K562 (cell line): ENCODE results near the gene RNF25. TPM values are rescaled to one million over a fixed set of nuclear protein-coding genes. Genes with fewer than 3 reads are reported as not detected.
A peak's percentile ranks its signal among the peaks of the same experiment; 100 is the strongest.

ENCODE experiments used
- ATAC-seq: fragments of 200-7000 bp; cut with Tn5 transposase; 3 replicates; pipeline ENCODE4 v1.9.1; 2020; ENCODE audit warnings: moderate library complexity
- BruUV-seq: library from RNA; stranded (reverse); fragments of 400-500 nt; replicated peaks from 2 replicates; lab custom pipeline; 2021; lab: Mats Ljungman, UMichigan
- CTCF ChIA-PET: fragments of 300-600 bp; formaldehyde crosslinking; extraction: SDS; loops from one replicate; lab custom pipeline; 2021; ENCODE audit warnings: low intra/inter-chr PET ratio; lab: Yijun Ruan, JAX
- POLR2A ChIA-PET: fragments of 300-600, 350-650 bp; sonication (Branson Sonifier 250); formaldehyde crosslinking; extraction: SDS; loops from one replicate; lab custom pipeline; 2021; ENCODE audit warnings: antibody characterized with exemption, inconsistent platforms; lab: Yijun Ruan, JAX
- DNase-seq, 4 experiments: peaks; one replicate each; pipeline versions ENCODE4 v3.0.0 to v3.0.0-alpha.2; 2011 to 2018; ENCODE audit warnings: low spot score in 3 of 4, mixed read lengths in 3 of 4; ENCODE audit errors: extremely low read depth in 1 of 4
- FAIRE-seq: peaks from 2 replicates; lab custom pipeline; 2011; peaks lifted over from hg19 to GRCh38; lab: Jason Lieb, UNC
- H2AFZ ChIP-seq: 2 replicates; pipeline ENCODE4 v1.6.0; 2011; ENCODE audit warnings: low read depth, low read length, control low read depth, inconsistent platforms
- H3K27ac ChIP-seq: fragments of 200-600 bp; 3 replicates; pipeline ENCODE4 v1.8.0; 2011; ENCODE audit warnings: low read depth, mild to moderate bottlenecking, control low read depth, inconsistent platforms, low read length, moderate library complexity, mixed read lengths; ENCODE audit errors: extremely low read depth
- H3K27me3 ChIP-seq, 2 experiments: fragments of 300-600 bp in 1 of 2; 2 replicates in 1 of 2; 3 replicates in 1 of 2; pipeline versions ENCODE4 v1.6.0 to v1.8.0; 2011; ENCODE audit warnings: inconsistent platforms in 2 of 2, low read length in 2 of 2, mild to moderate bottlenecking in 1 of 2, mixed read lengths in 1 of 2, moderate library complexity in 1 of 2; ENCODE audit not compliant: control insufficient read depth in 2 of 2, insufficient read depth in 2 of 2
- H3K36me3 ChIP-seq: fragments of 300-600 bp; 3 replicates; pipeline ENCODE4 v1.8.0; 2011; ENCODE audit warnings: mild to moderate bottlenecking, low read length, inconsistent platforms; ENCODE audit not compliant: control insufficient read depth, insufficient read depth
- H3K4me1 ChIP-seq, 2 experiments: fragments of 200-600 bp in 1 of 2; replicated peaks in 1 of 2; 2 replicates in 1 of 2; 3 replicates in 1 of 2; pipeline versions ENCODE4 v1.5.1 to v1.8.0; 2011; ENCODE audit warnings: inconsistent platforms in 2 of 2, low read length in 2 of 2, mild to moderate bottlenecking in 1 of 2, mixed read lengths in 1 of 2, moderate library complexity in 1 of 2; ENCODE audit not compliant: control insufficient read depth in 2 of 2, insufficient read depth in 2 of 2
- H3K4me2 ChIP-seq: 2 replicates; pipeline ENCODE4 v1.6.1; 2011; ENCODE audit warnings: low read length, control low read depth, inconsistent platforms, mixed read lengths; ENCODE audit not compliant: insufficient read depth
- H3K4me3 ChIP-seq: fragments of 200-600 bp; sonication (generic), shearing (Covaris generic); 2 replicates; pipeline ENCODE4 v1.5.1; 2016; ENCODE audit warnings: control low read depth, inconsistent platforms
- H3K79me2 ChIP-seq: fragments of 200-600 bp; 3 replicates; pipeline ENCODE4 v1.8.0; 2011; ENCODE audit warnings: low read length, inconsistent platforms; ENCODE audit not compliant: control insufficient read depth, insufficient read depth
- H3K9ac ChIP-seq, 2 experiments: 2 replicates each; pipeline versions ENCODE4 v1.6.0 to v1.6.1; 2011; ENCODE audit warnings: low read depth in 2 of 2, low read length in 2 of 2, control low read depth in 1 of 2, inconsistent platforms in 1 of 2, mild to moderate bottlenecking in 1 of 2, mixed read lengths in 1 of 2; ENCODE audit not compliant: insufficient read depth in 1 of 2
- H3K9me1 ChIP-seq: one replicate; pipeline ENCODE4 v1.6.0; 2011; ENCODE audit warnings: inconsistent platforms, mild to moderate bottlenecking, low read length, moderate library complexity; ENCODE audit not compliant: control insufficient read depth, insufficient read depth
- H3K9me3 ChIP-seq: replicated peaks from 2 replicates; pipeline ENCODE4 v1.5.1; 2011; ENCODE audit warnings: low read depth, low read length, inconsistent platforms; ENCODE audit not compliant: control insufficient read depth, insufficient read depth
- H4K20me1 ChIP-seq: replicated peaks from 2 replicates; pipeline ENCODE4 v1.6.1; 2011; ENCODE audit warnings: low read length, inconsistent platforms, mixed read lengths; ENCODE audit not compliant: control insufficient read depth, insufficient read depth
- BDP1 ChIP-seq: IDR thresholded peaks from 3 replicates; pipeline ENCODE4 v1.6.1; 2011; ENCODE audit not compliant: insufficient read length, insufficient read depth
- BRF1 ChIP-seq: IDR thresholded peaks from 3 replicates; pipeline ENCODE4 v1.6.1; 2011; ENCODE audit warnings: borderline replicate concordance, mild to moderate bottlenecking; ENCODE audit not compliant: insufficient read length; ENCODE audit errors: extremely low read depth
- COPS2 ChIP-seq: fragments of 450-650 bp; conservative IDR thresholded peaks from 2 replicates; pipeline ENCODE4 v1.6.1; 2016; ENCODE audit warnings: mild to moderate bottlenecking, moderate library complexity
- CTBP1 ChIP-seq: fragments of 450-650 bp; IDR thresholded peaks from 2 replicates; pipeline ENCODE4 v1.6.1; 2016; ENCODE audit warnings: borderline replicate concordance
- E2F6 ChIP-seq, 2 experiments: IDR thresholded peaks; 2 replicates each; pipeline ENCODE4 v1.6.1; 2011; ENCODE audit warnings: borderline replicate concordance in 1 of 2, control low read depth in 1 of 2, low read depth in 1 of 2, low read length in 1 of 2, mild to moderate bottlenecking in 1 of 2, mixed read lengths in 1 of 2, moderate library complexity in 1 of 2; ENCODE audit not compliant: insufficient read depth in 1 of 2, insufficient read length in 1 of 2, poor library complexity in 1 of 2, severe bottlenecking in 1 of 2; ENCODE audit errors: extremely low read depth in 1 of 2
- GATAD2B ChIP-seq: fragments of 450-650 bp; IDR thresholded peaks from 2 replicates; pipeline ENCODE4 v1.6.1; 2017; ENCODE audit warnings: mild to moderate bottlenecking, borderline replicate concordance
- HDAC1 ChIP-seq, 2 experiments: fragments of 450-650 bp; IDR thresholded peaks; 2 replicates each; pipeline ENCODE4 v1.6.1; 2016 to 2017; ENCODE audit warnings: inconsistent platforms in 1 of 2, mild to moderate bottlenecking in 1 of 2, moderate library complexity in 1 of 2
- PTBP1 ChIP-seq: fragments of 200-400 bp; formaldehyde crosslinking; IDR thresholded peaks from 2 replicates; pipeline ENCODE4 v1.6.1; 2017; ENCODE audit warnings: low read depth, low read length
- YBX1 ChIP-seq: fragments of 450-650 bp; IDR thresholded peaks from 2 replicates; pipeline ENCODE4 v1.7.1; 2016; ENCODE audit warnings: mild to moderate bottlenecking
- YY1 ChIP-seq, 3 experiments: IDR thresholded peaks; 2 replicates each; pipeline ENCODE4 v1.6.1; 2011; ENCODE audit warnings: low read length in 2 of 3, mild to moderate bottlenecking in 2 of 3, moderate library complexity in 2 of 3, borderline replicate concordance in 1 of 3, control low read depth in 1 of 3, low read depth in 1 of 3; ENCODE audit not compliant: insufficient read depth in 3 of 3, insufficient replicate concordance in 2 of 3, control insufficient read depth in 1 of 3, insufficient read length in 1 of 3; ENCODE audit errors: extremely low read depth in 1 of 3
- ZMIZ1 ChIP-seq, 2 experiments: fragments of 150-350 bp in 1 of 2; IDR thresholded peaks; 2 replicates each; pipeline ENCODE4 v1.6.1; 2012 to 2016; ENCODE audit warnings: low read depth in 2 of 2, low read length in 2 of 2, mild to moderate bottlenecking in 1 of 2, moderate library complexity in 1 of 2
- ZNF655 ChIP-seq: fragments of 250-450 bp; sonication (Bioruptor Pico); IDR thresholded peaks from 2 replicates; pipeline ENCODE4 v1.5.0; 2021
- WGBS: fragments of 100-300 bp; shearing (Covaris generic); methylation state at CpG from one replicate; pipeline ENCODE4 v1.1.6; 2016; ENCODE audit warnings: low coverage, mixed read lengths; ENCODE audit not compliant: insufficient coverage; ENCODE audit errors: missing lambda C conversion rate; 5-methylcytosine and 5-hydroxymethylcytosine counted together
- in situ Hi-C: fragments of 300-500 bp; cut with MboI; formaldehyde crosslinking; loops from 4 replicates; pipeline ENCODE4 v1.15.0; 2018; ENCODE audit warnings: inconsistent platforms, mixed read lengths
- intact Hi-C: fragments of 100-400 bp; cut with micrococcal nuclease; formaldehyde crosslinking; loops from 2 replicates; pipeline ENCODE4 v1.14.2; 2022
- polyA plus RNA-seq, 8 experiments: library from polyadenylated mRNA; depleted of rRNA in 4 of 8; stranded (reverse) in 5 of 8; unstranded in 3 of 8; fragments of >200 nt; fragmentation: Nextera tagmentation in 2 of 8; fragmentation: Illumina TruSeq in 1 of 8; extraction: Ambion mirVana in 2 of 8; extraction: Trizol in 1 of 8; gene quantifications; 2 replicates each; pipeline versions ENCODE4 v1.2.1 to v1.2.3, GENCODE V29; 2011 to 2014; ENCODE audit warnings: inconsistent platforms in 1 of 8, missing spikeins in 1 of 8
- total RNA-seq, 7 experiments: library from RNA; depleted of rRNA in 6 of 7; stranded (reverse); fragments of >200 nt in 6 of 7; fragmentation: Illumina TruSeq in 2 of 7; extraction: Trizol in 2 of 7; gene quantifications; 2 replicates each; pipeline versions ENCODE4 v1.2.1 to v1.2.3, GENCODE V29; 2011 to 2021; ENCODE audit warnings: low replicate concordance in 1 of 7

The RNF25 gene
- total and polyA plus RNA-seq, 9 of the 15 experiments (the other 6 are each of a cell fraction or from before 2014, with no cell fraction given): 2.3 to 49.8 (median 20.5) TPM

GRCh38 chr2:218658671-218659257 lies 13.0 kb downstream of the RNF25 start:
- Histone ChIP-seq H3K4me1 (peaks cover 6 to 17% of the 10 kb centered on the region in 2 experiments; a peak in 3 of 5 replicates), H3K27ac (peak overlapping the region; percentile 49), H3K79me2 (peaks cover 32% of the 10 kb centered on the region), H3K9me3 (no peaks in the 10 kb centered on the region), H3K4me2 (peak overlapping the region; percentile 99), H3K4me3 (peak overlapping the region; percentile 61), H3K9ac (peak overlapping the region; percentile 91 to 96), H3K27me3 (no peaks in the 10 kb centered on the region), H2AFZ (peak overlapping the region; percentile 84), H3K36me3 (peaks cover 69% of the 10 kb centered on the region; the same call in 2 of the 3 replicates), H3K9me1 (peaks cover 7% of the 10 kb centered on the region), H4K20me1 (no peaks in the 10 kb centered on the region)
- ChIA-PET POLR2A (interaction anchor here (0.6 to 1.9 kb wide), 11 partner anchors 9 to 729 kb away, joined by 3 to 10 read pairs (median 4); partner anchors contain the start of gene DNPEP), CTCF (interaction anchor here (1.8 to 3.1 kb wide), 2 partner anchors 29 to 189 kb away, joined by 8 to 32 read pairs; no protein-coding TSS in a partner anchor)
- DNase-seq: peak; percentile 51 to 77 (median 60)
- FAIRE-seq: peak; percentile 84
- intact Hi-C loops: loop anchor here (1.0 to 2.0 kb wide), 2 partner anchors 29 to 188 kb away; no protein-coding TSS in a partner anchor
- ATAC-seq: peak; percentile 82
- TSS peak; percentile 78 for BruUV-seq
- 0% methylated on average over 21 of the region's 27 CpGs for WGBS
- in situ Hi-C loops: no loop called here
- TF ChIP-seq HDAC1 (IDR thresholded peaks at IDR 0.05): peak in 1 of 2 experiments; percentile 51; a peak in 2 of 4 replicates
- no peak for TF ChIP-seq ZNF655 (CRISPR knock-in tag)
- no peak for TF ChIP-seq BRF1
- TF ChIP-seq E2F6 (IDR thresholded peaks at IDR 0.05; ENCODE audit: borderline replicate concordance in 1 of 2, extremely low read depth in 1 of 2, insufficient read depth in 1 of 2, insufficient read length in 1 of 2, low read depth in 1 of 2, low read length in 1 of 2, poor library complexity in 1 of 2, severe bottlenecking in 1 of 2): peak in 1 of 2 experiments; percentile 50
- TF ChIP-seq ZMIZ1 (IDR thresholded peaks at IDR 0.05; ENCODE audit: low read depth in 2 of 2, low read length in 2 of 2): no peak
- TF ChIP-seq CTBP1: peak; percentile 20; the same call in 1 of the 2 replicates
- no peak for TF ChIP-seq GATAD2B
- no peak for TF ChIP-seq COPS2
- peak in 1 of 3 experiments; percentile 37 for TF ChIP-seq YY1 (IDR thresholded peaks at IDR 0.05; ENCODE audit: borderline replicate concordance in 1 of 3, control insufficient read depth in 1 of 3, extremely low read depth in 1 of 3, insufficient read depth in 3 of 3, insufficient read length in 1 of 3, insufficient replicate concordance in 2 of 3, low read depth in 1 of 3, low read length in 2 of 3)
- no peak for TF ChIP-seq YBX1
- TF ChIP-seq PTBP1: no peak
- TF ChIP-seq BDP1: no peak
